ENCODE measurements around the gene PAK4.

The PAK4 gene

DNA sequence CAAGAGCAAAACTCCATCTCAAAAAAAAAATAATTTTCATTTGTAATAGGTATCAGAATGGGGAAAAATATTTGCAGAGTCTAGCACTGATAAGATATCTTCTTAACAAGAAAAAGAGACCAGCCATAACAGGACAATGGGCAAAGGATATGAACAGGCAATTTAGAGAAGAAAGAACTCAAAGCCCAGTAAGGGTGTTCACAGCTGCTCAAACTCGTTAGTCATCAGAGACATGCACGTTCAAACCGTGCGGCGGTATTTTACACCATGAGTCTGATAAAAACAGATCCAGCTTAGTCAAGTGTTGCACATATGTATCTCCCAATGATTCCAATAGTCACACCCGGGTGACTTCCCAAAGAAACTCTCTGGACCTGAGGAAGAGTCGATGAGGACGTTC lies 57.5 kb downstream of the PAK4 start:
- ATAC-seq: no peak

- ATAC-seq: no peak
These were observed 60.8 kb downstream of the PAK4 start for GRCh38 chr19:39186391-39186790.

GRCh38 chr19:39187552-39187943 lies 62.0 kb downstream of the PAK4 start:
- no peak for ATAC-seq

DNA sequence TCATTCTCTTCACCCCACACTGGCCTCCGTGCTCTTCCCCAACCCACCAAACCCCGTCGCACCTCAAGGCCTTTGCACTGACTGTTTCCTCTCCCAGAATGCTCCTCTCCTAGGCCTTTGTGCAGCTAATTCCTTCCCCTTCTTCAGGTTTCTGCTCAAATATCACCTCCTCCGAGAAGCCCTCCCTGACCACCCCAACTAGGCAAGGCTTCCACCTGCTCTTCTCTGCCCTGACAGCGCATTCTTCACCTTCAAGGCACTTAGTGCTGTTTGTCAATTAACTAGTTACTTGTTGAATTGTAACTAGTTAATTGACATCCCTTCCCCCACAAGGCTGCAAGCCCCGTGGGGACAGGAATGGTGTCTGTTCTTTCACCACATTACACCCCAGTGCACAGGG lies 63.4 kb downstream of the PAK4 start:
- ATAC-seq: no peak

- ATAC-seq: no peak
These were observed 65.2 kb downstream of the PAK4 start for GRCh38 chr19:39190768-39191167.

GRCh38 chr19:39192846-39193245 lies 67.3 kb downstream of the PAK4 start:
- no peak for ATAC-seq

DNA sequence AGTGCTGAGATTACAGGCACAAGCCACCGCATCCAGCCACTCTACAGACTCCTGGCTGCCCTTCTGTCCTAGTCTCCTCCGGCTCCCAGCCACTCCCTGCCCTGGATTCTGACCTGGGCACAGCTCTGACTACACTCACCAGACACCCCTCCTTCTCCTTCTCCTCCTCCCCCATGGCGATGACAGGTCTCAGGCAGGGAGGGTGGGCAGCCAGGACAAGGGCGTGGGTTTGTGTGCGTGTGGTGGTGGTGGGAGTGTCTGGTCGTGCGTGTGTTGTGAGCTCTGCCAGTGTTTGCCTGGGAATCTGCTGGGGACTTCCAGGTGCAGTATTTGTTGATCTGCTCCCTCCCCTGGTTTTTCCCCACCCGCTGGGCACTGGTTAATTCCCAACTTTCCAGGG lies 68.2 kb downstream of the PAK4 start:
- ATAC-seq: no peak

- ATAC-seq: no peak
These were observed 69.4 kb downstream of the PAK4 start for GRCh38 chr19:39194832-39195542.

- no peak for ATAC-seq
These were observed 70.2 kb downstream of the PAK4 start for GRCh38 chr19:39195755-39196154.

GRCh38 chr19:39196320-39196719 lies 70.7 kb downstream of the PAK4 start:
- ATAC-seq: no peak

DNA sequence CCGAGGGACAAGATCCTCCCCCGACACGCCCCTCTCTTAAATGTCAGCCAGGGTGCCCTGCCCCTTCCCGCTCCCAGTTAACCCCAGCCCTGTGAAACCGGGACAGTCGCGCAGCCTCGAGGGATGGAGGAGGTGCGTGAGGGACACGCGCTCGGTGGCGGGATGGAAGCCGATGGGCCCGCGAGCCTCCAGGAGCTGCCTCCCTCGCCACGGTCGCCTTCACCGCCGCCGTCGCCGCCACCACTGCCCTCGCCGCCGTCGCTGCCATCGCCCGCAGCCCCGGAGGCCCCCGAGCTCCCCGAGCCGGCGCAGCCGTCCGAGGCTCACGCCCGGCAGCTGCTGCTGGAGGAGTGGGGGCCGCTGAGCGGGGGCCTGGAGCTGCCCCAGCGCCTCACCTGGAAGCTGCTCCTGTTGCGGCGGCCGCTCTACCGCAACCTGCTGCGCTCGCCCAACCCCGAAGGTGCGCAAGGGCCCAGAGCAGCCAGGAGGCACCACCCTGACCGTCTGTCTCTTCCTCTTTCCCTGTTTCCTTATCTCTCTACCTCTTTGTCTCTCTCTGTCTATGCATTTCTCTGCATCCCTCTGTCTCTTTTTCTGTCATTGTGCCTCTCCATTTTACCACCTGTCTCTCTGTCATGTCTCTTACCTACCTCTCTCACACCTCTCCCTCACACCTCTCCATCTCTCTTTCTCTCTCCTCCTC lies 71.4 kb downstream of the PAK4 start, which contains the start of gene NCCRP1:
Gene NCCRP1 (plus strand): TSS at position 105 of the 703 bp plus-strand sequence. CDS start 19 bp downstream, at position 124.
- ATAC-seq: no peak

- ATAC-seq: no peak
These were observed 72.2 kb downstream of the PAK4 start for GRCh38 chr19:39197808-39198207.

GRCh38 chr19:39199025-39199424 lies 73.4 kb downstream of the PAK4 start:
- ATAC-seq: no peak

- ATAC-seq: no peak
These were observed 74.6 kb downstream of the PAK4 start for GRCh38 chr19:39200066-39200802.

DNA sequence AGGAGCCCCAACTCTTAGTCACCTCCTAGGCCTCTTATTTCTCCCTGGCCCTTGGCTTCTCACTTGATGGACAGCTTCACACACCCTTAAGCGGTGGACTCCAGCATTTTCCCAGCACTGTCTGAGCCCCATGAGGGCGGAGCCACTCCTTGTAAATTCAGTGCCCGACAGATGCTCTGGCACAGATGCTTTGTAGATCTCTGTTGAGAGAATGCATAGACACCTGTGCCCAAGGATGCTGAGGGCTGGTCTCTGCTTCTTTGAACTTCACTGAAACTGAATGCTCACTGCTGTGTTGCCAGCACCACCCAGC lies 75.2 kb downstream of the PAK4 start:
- no peak for ATAC-seq

DNA sequence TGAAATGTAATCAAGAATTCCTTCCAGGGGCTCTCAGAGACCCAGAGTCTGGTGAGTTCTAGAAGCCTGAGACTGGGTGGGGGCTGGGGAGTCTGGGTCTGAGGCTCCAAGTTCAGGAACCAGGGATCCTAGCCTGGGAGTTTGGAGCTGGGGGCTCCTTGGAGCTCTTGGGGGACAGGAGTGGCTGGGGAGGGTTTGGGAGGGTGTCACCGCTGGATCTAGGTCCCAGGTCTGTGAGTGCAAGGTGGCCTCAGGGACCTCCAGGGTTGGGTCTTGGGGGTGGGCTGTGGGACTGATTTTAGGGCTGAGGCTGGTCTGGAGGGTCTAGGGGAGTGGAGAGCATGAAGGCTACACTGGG lies 77.4 kb downstream of the PAK4 start:
- no peak for ATAC-seq

- ATAC-seq: no peak
These were observed 78.1 kb downstream of the PAK4 start, which contains the start of gene SYCN for GRCh38 chr19:39203372-39204341. TSS of gene SYCN (minus strand) at chr19:39204263. CDS start at chr19:39204254, 9 bp downstream.

GRCh38 chr19:39205449-39205764 lies 79.8 kb downstream of the PAK4 start:
- no peak for ATAC-seq

DNA sequence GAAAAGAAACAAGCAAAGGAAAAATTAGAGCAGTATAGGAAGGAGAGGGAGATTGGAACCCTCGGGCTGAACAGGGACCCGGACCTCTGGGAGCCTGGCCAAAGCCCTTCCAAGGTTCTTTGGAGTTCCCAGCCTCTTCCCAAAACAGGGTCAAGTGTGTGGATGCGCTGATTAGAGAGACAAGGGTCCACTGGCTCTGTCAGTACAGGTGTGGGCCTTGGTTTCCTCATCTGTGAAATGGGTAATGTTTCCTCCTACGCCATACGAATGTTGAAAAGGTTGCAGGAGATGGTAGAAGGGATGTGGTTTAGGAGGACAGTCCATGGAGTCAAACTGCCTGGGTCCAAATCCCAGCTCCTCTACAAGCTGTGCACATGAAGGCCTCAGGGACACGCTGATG lies 80.5 kb downstream of the PAK4 start:
- ATAC-seq: no peak

GRCh38 chr19:39207293-39207836 lies 81.8 kb downstream of the PAK4 start:
- ATAC-seq: no peak

GRCh38 chr19:39208175-39208795 lies 82.7 kb downstream of the PAK4 start:
- no peak for ATAC-seq

- ATAC-seq: no peak
These were observed 83.6 kb downstream of the PAK4 start for GRCh38 chr19:39209196-39209595.
